GM12875 (cell line): ENCODE results near the gene M1AP.

Experiments
- H3K4me3 ChIP-seq: one replicate; pipeline ENCODE4 v1.5.1; 2011; ENCODE audit warnings: low read depth, low read length, control low read depth
- CTCF ChIP-seq: IDR thresholded peaks from 2 replicates; pipeline ENCODE4 v1.5.1; 2011; ENCODE audit warnings: low read depth, mild to moderate bottlenecking, control low read depth, inconsistent platforms, low read length, moderate library complexity, borderline replicate concordance; ENCODE audit not compliant: insufficient read depth

The M1AP gene

DNA sequence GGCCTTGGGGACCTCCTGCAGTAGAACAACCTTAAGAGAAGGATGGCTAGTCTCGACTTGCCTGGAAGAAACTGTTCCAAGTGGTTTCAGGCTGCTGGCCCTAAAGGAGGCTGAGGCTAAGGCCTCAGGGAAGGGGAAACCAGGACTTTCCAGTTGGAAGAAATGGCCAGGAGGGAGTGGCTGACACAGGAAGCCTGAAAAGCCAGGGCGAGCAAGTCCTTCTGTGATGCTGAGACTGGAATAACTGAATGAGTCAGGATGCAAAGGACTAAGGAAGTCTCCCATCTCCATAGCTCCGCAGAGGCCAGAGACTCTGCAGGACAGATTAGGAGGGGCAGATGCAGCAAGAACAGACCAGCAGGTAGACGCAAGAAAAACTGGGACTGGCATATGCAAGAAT lies 111.0 kb downstream of the M1AP start:
- TF ChIP-seq CTCF: no peak
- H3K4me3 ChIP-seq: no peak overlapping the region

DNA sequence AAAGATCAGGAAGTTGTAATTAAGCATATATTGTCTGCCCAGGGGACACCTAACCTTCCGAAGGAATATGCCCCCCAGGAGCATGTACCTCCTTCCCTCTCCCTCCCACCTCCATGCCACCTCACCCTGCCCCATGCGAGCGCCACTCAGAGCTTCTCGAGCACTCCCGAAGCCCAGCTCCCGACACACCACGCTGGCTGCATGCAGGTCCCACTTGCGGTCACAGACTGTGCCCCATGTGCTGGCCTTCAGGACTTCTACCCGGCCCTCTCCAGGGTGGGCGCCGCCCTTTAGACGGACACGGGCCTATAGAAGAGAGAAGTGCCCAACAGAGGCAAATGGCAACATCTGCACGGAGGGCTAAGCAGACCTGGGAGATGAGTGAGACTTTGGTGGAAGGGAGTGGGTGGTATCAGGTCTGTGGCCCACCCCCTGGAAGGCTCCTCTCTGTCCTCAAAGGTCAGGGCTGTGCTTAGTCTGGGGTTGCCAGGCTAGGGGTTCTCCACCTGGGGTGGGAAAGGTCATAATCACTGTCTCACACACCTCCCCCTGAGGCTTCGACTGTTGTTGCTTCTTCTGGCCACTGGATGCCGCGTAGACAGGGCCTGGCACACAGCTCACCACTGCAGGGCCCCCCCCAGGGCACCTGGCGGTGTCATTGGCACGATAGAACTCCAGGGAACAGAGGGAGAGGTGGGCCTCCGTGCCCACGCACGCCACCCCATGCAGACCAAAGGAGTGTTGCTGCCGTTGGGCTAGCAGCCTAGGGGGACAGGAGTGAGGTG lies 111.8 kb downstream of the M1AP start:
- no peak for TF ChIP-seq CTCF
- H3K4me3 ChIP-seq: no peak overlapping the region

DNA sequence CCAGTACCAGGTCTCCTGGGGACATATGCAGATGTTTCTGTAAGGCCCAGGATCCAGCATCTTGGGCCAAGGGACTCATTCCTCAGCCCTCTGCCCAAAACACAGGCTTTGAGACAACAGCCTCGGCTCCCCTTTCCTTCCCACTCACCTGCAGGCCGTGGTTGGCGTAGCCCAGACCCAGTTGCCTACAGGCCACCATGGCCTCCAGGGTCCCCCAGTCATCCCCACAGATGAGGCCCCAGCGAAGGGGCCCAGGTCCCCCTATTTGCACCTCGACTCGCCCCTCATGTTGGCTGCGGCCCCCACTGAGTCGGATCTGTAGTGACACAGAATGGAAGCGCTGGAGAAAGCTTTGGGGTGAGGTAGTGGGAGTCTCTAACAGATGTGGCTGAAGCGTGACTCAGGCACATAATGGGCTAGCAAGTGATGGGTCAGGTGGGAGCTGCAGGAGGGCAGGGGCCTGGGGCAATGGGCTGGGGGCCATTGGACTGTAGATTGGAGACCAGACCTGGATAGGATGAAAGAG lies 112.6 kb downstream of the M1AP start:
- no peak for TF ChIP-seq CTCF
- H3K4me3 ChIP-seq: no peak overlapping the region

- no peak for TF ChIP-seq CTCF
Measured at GRCh38 chr2:74534411-74534810, 113.7 kb downstream of the M1AP start.

GRCh38 chr2:74533464-74533863 lies 114.7 kb downstream of the M1AP start:
- TF ChIP-seq CTCF: no peak
- H3K4me3 ChIP-seq: no peak overlapping the region

More at GRCh38 chr2:74534411-74534810, 113.7 kb downstream of the M1AP start:
- no peak overlapping the region for H3K4me3 ChIP-seq

DNA sequence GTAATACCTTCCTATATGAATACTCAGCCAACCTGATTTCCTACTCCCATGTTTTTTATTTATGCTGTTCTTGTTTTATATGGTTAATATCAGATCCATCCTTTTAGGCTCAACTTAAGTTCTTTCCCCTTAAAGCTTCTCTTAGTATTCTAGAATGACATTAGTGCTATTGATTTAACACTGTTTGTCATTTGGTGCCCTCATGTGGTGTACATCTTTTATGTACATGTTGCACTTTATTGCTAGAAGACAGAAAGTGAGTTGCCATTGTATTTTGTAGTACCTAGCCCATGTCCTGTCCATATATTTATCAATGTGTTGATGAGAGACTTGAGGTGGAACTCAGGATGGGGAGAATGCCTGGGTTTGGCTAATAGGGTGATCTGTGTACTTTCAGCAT lies 115.9 kb downstream of the M1AP start:
- TF ChIP-seq CTCF: peak; percentile 11; the same call in 1 of the 2 replicates
- no peak overlapping the region for H3K4me3 ChIP-seq

DNA sequence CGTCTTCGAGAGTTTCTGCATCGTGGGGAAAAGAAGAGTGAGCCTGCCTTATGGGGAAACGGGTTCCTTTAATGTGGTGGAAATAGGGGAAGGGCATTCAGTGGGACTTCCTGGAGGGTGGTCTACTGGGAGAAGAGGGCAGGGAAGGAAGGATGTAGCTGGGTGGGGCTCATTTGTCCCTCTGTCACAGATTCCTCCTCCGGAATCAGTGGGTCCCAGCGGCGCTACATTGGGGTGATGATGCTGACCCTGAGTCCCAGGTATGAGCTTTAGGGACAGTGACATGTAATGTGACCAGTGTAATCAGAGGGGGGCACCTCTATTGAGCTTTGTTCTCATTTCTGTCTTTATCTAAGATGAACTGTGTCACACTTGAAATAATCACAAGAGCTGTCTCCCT lies 116.5 kb downstream of the M1AP start:
- H3K4me3 ChIP-seq: peak overlapping the region; percentile 82

More for the DNA sequence above, 116.5 kb downstream of the M1AP start:
- TF ChIP-seq CTCF: no peak
